ENCODE results near the gene GLB1L2. TPM values are rescaled to one million over a fixed set of nuclear protein-coding genes. Genes with fewer than 3 reads are reported as not detected.
A peak's percentile ranks its signal among the peaks of the same experiment; 100 is the strongest.

Gene GLB1L2
- total RNA-seq, 5 donors from 2014 or later (not counting 1 experiment from before 2014, with no cell fraction given): 1.4 to 3.6 (median 2.3) TPM

GRCh38 chr11:134288486-134288885 is 43.3 kb upstream of the GLB1L2 start:
- CTCF ChIA-PET: no interaction called here
- Mint-ChIP-seq H3K4me1 (no peaks in the 10 kb centered on the region), H3K36me3 (no peaks in the 10 kb centered on the region)

GRCh38 chr11:134289167-134289566 is 42.6 kb upstream of the GLB1L2 start:
- no peak for DNase-seq
- no peaks in the 10 kb centered on the region for H3K27me3 Mint-ChIP-seq
- H3K4me1 Mint-ChIP-seq: no peaks in the 10 kb centered on the region
- H3K36me3 Mint-ChIP-seq: no peaks in the 10 kb centered on the region
- CTCF ChIA-PET: interaction anchor here in 1 of 2 donors (0.5 kb wide), 1 partner anchor 19 kb away, joined by 5 read pairs; no protein-coding TSS in a partner anchor
- ATAC-seq (replicated peaks in 1 of 4): no peak
- Histone ChIP-seq H3K36me3 (ENCODE audit: control insufficient read depth in 2 of 2, extremely low read depth in 1 of 2, insufficient read depth in 1 of 2, low read length in 1 of 2) (no peaks in the 10 kb centered on the region), H3K4me1 (ENCODE audit: control insufficient read depth in 1 of 2, extremely low read depth in 1 of 2, insufficient read depth in 2 of 2, low read length in 2 of 2) (no peaks in the 10 kb centered on the region), H3K27ac (ENCODE audit: low read length) (no peak overlapping the region), H3K27me3 (replicated peaks in 1 of 2; ENCODE audit: control insufficient read depth in 2 of 2, extremely low read depth in 1 of 2, insufficient read depth in 2 of 2, low read length in 1 of 2) (peaks cover 0 to 3% of the 10 kb centered on the region in 2 experiments), H3K4me3 (ENCODE audit: control insufficient read depth in 1 of 2, extremely low read depth in 1 of 2, low read length in 1 of 2) (no peak overlapping the region), H3K9me3 (no peaks in the 10 kb centered on the region)
- H3K27ac Mint-ChIP-seq: no peak overlapping the region
- H3K9me3 Mint-ChIP-seq: no peaks in the 10 kb centered on the region
- no peak overlapping the region for H3K4me3 Mint-ChIP-seq
- POLR2A ChIA-PET: no interaction called here
- 81% methylated on average over 4 of the region's 4 CpGs for WGBS (ENCODE audit: insufficient coverage)

More at GRCh38 chr11:134288486-134288885, 43.3 kb upstream of the GLB1L2 start:
- no peak overlapping the region for H3K27ac Mint-ChIP-seq
- 95% methylated on average over 8 of the region's 13 CpGs for WGBS (ENCODE audit: insufficient coverage)
- DNase-seq: peak in 1 of 35 experiments; percentile 13
- H3K9me3 ChIP-seq: no peaks in the 10 kb centered on the region
- no peak overlapping the region for H3K4me3 ChIP-seq (ENCODE audit: control insufficient read depth in 1 of 2, extremely low read depth in 1 of 2, low read length in 1 of 2)
- no peaks in the 10 kb centered on the region for H3K4me1 ChIP-seq (ENCODE audit: control insufficient read depth in 1 of 2, extremely low read depth in 1 of 2, insufficient read depth in 2 of 2, low read length in 2 of 2)
- H3K36me3 ChIP-seq (ENCODE audit: control insufficient read depth in 2 of 2, extremely low read depth in 1 of 2, insufficient read depth in 1 of 2, low read length in 1 of 2): no peaks in the 10 kb centered on the region
- H3K27me3 ChIP-seq (replicated peaks in 1 of 2; ENCODE audit: control insufficient read depth in 2 of 2, extremely low read depth in 1 of 2, insufficient read depth in 2 of 2, low read length in 1 of 2): peaks cover 0 to 3% of the 10 kb centered on the region in 2 experiments
- no peak for ATAC-seq (replicated peaks in 1 of 4)
- no peaks in the 10 kb centered on the region for H3K9me3 Mint-ChIP-seq
- H3K4me3 Mint-ChIP-seq: no peak overlapping the region
- no peaks in the 10 kb centered on the region for H3K27me3 Mint-ChIP-seq
- no peak overlapping the region for H3K27ac ChIP-seq (ENCODE audit: low read length)
- POLR2A ChIA-PET: no interaction called here

GRCh38 chr11:134289789-134290188 is 42.0 kb upstream of the GLB1L2 start:
- ChIA-PET CTCF (no interaction called here), POLR2A (no interaction called here)
- H3K4me3 Mint-ChIP-seq: no peak overlapping the region
- H3K9me3 ChIP-seq: no peaks in the 10 kb centered on the region
- no peak overlapping the region for H3K4me3 ChIP-seq (ENCODE audit: control insufficient read depth in 1 of 2, extremely low read depth in 1 of 2, low read length in 1 of 2)
- no peaks in the 10 kb centered on the region for H3K36me3 Mint-ChIP-seq
- H3K4me1 ChIP-seq (ENCODE audit: control insufficient read depth in 1 of 2, extremely low read depth in 1 of 2, insufficient read depth in 2 of 2, low read length in 2 of 2): no peaks in the 10 kb centered on the region
- H3K9me3 Mint-ChIP-seq: no peaks in the 10 kb centered on the region
- no peaks in the 10 kb centered on the region for H3K27me3 Mint-ChIP-seq
- H3K27ac ChIP-seq (ENCODE audit: low read length): no peak overlapping the region
- peaks cover 0 to 3% of the 10 kb centered on the region in 2 experiments for H3K27me3 ChIP-seq (replicated peaks in 1 of 2; ENCODE audit: control insufficient read depth in 2 of 2, extremely low read depth in 1 of 2, insufficient read depth in 2 of 2, low read length in 1 of 2)
- ATAC-seq (replicated peaks in 1 of 4) (no peak), DNase-seq (peak in 1 of 35 experiments; percentile 14)
- H3K36me3 ChIP-seq (ENCODE audit: control insufficient read depth in 2 of 2, extremely low read depth in 1 of 2, insufficient read depth in 1 of 2, low read length in 1 of 2): no peaks in the 10 kb centered on the region
- H3K4me1 Mint-ChIP-seq: no peaks in the 10 kb centered on the region
- 83% methylated on average over 11 of the region's 12 CpGs for WGBS (ENCODE audit: insufficient coverage)
- no peak overlapping the region for H3K27ac Mint-ChIP-seq

GRCh38 chr11:134290646-134291045 is 41.1 kb upstream of the GLB1L2 start:
- 88% methylated on average over 7 of the region's 7 CpGs for WGBS (ENCODE audit: insufficient coverage)
- peaks cover under 1% of the 10 kb centered on the region for H3K36me3 Mint-ChIP-seq
- H3K4me3 Mint-ChIP-seq: no peak overlapping the region
- ChIA-PET CTCF (no interaction called here), POLR2A (no interaction called here)
- H3K4me1 Mint-ChIP-seq: no peaks in the 10 kb centered on the region
- H3K4me3 ChIP-seq (ENCODE audit: control insufficient read depth in 1 of 2, extremely low read depth in 1 of 2, low read length in 1 of 2): no peak overlapping the region
- no peaks in the 10 kb centered on the region for H3K4me1 ChIP-seq (ENCODE audit: control insufficient read depth in 1 of 2, extremely low read depth in 1 of 2, insufficient read depth in 2 of 2, low read length in 2 of 2)
- H3K27ac Mint-ChIP-seq: no peak overlapping the region
- no peaks in the 10 kb centered on the region for H3K9me3 Mint-ChIP-seq
- no peaks in the 10 kb centered on the region for H3K9me3 ChIP-seq
- H3K27me3 ChIP-seq (replicated peaks in 1 of 2; ENCODE audit: control insufficient read depth in 2 of 2, extremely low read depth in 1 of 2, insufficient read depth in 2 of 2, low read length in 1 of 2): peaks cover 0 to 3% of the 10 kb centered on the region in 2 experiments
- DNase-seq (no peak), ATAC-seq (replicated peaks in 1 of 4) (no peak)
- no peaks in the 10 kb centered on the region for H3K36me3 ChIP-seq (ENCODE audit: control insufficient read depth in 2 of 2, extremely low read depth in 1 of 2, insufficient read depth in 1 of 2, low read length in 1 of 2)
- H3K27ac ChIP-seq (ENCODE audit: low read length): no peak overlapping the region
- no peaks in the 10 kb centered on the region for H3K27me3 Mint-ChIP-seq

DNA sequence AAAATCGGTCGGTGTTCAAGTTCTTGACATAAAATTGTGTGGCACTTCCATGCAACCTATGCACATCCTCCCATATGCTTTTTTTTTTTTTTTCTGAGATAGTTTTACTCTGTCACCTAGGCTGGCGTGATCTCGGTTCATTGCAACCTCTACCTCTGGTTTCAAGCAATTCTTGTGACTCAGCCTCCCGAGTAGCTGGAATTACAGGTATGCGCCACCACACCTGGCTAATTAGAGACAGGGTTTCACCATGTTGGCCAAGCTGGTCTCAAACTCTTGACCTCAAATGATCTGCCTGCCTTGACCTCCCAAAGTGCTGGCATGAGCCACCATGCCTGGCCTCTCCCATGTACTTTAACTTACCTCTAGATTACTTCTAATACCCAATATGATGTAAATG is 40.6 kb upstream of the GLB1L2 start:
- ChIA-PET POLR2A (no interaction called here), CTCF (no interaction called here)
- H3K9me3 Mint-ChIP-seq: no peaks in the 10 kb centered on the region
- 93% methylated on average over 4 of the region's 6 CpGs for WGBS (ENCODE audit: insufficient coverage)
- H3K4me3 Mint-ChIP-seq: no peak overlapping the region
- no peak for DNase-seq
- H3K27me3 ChIP-seq (replicated peaks in 1 of 2; ENCODE audit: control insufficient read depth in 2 of 2, extremely low read depth in 1 of 2, insufficient read depth in 2 of 2, low read length in 1 of 2): peaks cover 0 to 3% of the 10 kb centered on the region in 2 experiments
- no peaks in the 10 kb centered on the region for H3K4me1 Mint-ChIP-seq
- no peaks in the 10 kb centered on the region for H3K9me3 ChIP-seq
- H3K36me3 Mint-ChIP-seq: peaks cover 3% of the 10 kb centered on the region
- H3K27ac Mint-ChIP-seq: no peak overlapping the region
- H3K36me3 ChIP-seq (ENCODE audit: control insufficient read depth in 2 of 2, extremely low read depth in 1 of 2, insufficient read depth in 1 of 2, low read length in 1 of 2): no peaks in the 10 kb centered on the region
- no peak overlapping the region for H3K4me3 ChIP-seq (ENCODE audit: control insufficient read depth in 1 of 2, extremely low read depth in 1 of 2, low read length in 1 of 2)
- no peaks in the 10 kb centered on the region for H3K27me3 Mint-ChIP-seq
- no peaks in the 10 kb centered on the region for H3K4me1 ChIP-seq (ENCODE audit: control insufficient read depth in 1 of 2, extremely low read depth in 1 of 2, insufficient read depth in 2 of 2, low read length in 2 of 2)
- H3K27ac ChIP-seq (ENCODE audit: low read length): no peak overlapping the region
- no peak for ATAC-seq (replicated peaks in 1 of 4)

- WGBS (ENCODE audit: insufficient coverage): 95% methylated on average over 13 of the region's 15 CpGs
- Mint-ChIP-seq H3K27me3 (no peaks in the 10 kb centered on the region), H3K36me3 (peaks cover 3% of the 10 kb centered on the region), H3K4me3 (no peak overlapping the region), H3K27ac (no peak overlapping the region), H3K4me1 (no peaks in the 10 kb centered on the region), H3K9me3 (no peaks in the 10 kb centered on the region)
- Histone ChIP-seq H3K27ac (ENCODE audit: low read length) (no peak overlapping the region), H3K4me3 (ENCODE audit: control insufficient read depth in 1 of 2, extremely low read depth in 1 of 2, low read length in 1 of 2) (no peak overlapping the region), H3K4me1 (ENCODE audit: control insufficient read depth in 1 of 2, extremely low read depth in 1 of 2, insufficient read depth in 2 of 2, low read length in 2 of 2) (no peaks in the 10 kb centered on the region), H3K9me3 (no peaks in the 10 kb centered on the region), H3K36me3 (ENCODE audit: control insufficient read depth in 2 of 2, extremely low read depth in 1 of 2, insufficient read depth in 1 of 2, low read length in 1 of 2) (no peaks in the 10 kb centered on the region), H3K27me3 (replicated peaks in 1 of 2; ENCODE audit: control insufficient read depth in 2 of 2, extremely low read depth in 1 of 2, insufficient read depth in 2 of 2, low read length in 1 of 2) (peaks cover 0 to 3% of the 10 kb centered on the region in 2 experiments)
- DNase-seq: no peak
- CTCF ChIA-PET: no interaction called here
- no peak for ATAC-seq (replicated peaks in 1 of 4)
- POLR2A ChIA-PET: no interaction called here
Measured at GRCh38 chr11:134292661-134293060, 39.1 kb upstream of the GLB1L2 start.

Data from T-cell (primary cell).